GM12872 (cell line): Measurements from ENCODE around the gene ANKEF1.

Experiments
- CTCF ChIP-seq: IDR thresholded peaks from 3 replicates; pipeline ENCODE4 v1.5.1; 2011; ENCODE audit warnings: low read depth, mild to moderate bottlenecking, low read length, moderate library complexity; ENCODE audit not compliant: insufficient read depth

ANKEF1 gene

GRCh38 chr20:10077081-10077471 is 42.3 kb downstream of the ANKEF1 start:
- TF ChIP-seq CTCF = peak; percentile 51; the same call in 2 of the 3 replicates

DNA sequence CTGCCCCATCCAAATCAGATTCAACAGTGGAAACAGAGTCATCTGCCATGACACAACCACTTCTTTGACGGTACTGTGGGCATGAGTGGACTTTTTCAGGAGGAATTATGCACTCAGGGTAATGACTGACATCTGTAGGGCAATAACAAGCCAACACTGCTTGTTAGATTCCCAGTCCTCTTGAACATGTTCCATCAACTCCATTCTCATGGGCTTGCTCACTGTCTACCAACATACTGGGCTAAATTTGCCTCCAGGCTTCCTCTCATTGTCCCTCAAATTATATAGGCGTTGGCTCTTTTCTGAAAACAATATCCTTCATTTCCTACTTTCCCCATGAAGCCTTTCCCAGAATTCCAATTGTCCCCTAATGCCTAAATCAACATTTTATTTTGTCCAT is 43.1 kb downstream of the ANKEF1 start:
- no peak for TF ChIP-seq CTCF

DNA sequence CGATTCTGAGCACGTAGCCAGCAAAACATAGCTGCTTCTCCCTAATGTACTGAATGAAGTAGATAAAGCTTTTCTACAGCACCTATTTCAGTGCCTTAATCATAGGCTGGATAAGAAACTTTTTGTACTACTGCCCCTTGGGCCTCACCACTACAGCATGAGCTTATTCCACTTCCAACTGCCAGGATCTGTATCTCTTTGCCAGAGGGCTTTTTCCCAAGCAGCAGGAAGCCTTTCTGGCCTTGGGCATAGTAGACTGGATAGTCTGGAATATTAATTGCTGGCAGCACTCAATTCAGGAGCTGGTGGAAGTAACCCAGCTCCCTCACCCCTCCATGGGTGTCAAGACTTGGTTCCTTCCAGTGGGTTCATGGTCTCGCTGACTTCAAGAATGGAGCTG is 43.6 kb downstream of the ANKEF1 start:
- no peak for TF ChIP-seq CTCF

GRCh38 chr20:10079964-10080363 is 45.2 kb downstream of the ANKEF1 start:
- TF ChIP-seq CTCF = no peak

DNA sequence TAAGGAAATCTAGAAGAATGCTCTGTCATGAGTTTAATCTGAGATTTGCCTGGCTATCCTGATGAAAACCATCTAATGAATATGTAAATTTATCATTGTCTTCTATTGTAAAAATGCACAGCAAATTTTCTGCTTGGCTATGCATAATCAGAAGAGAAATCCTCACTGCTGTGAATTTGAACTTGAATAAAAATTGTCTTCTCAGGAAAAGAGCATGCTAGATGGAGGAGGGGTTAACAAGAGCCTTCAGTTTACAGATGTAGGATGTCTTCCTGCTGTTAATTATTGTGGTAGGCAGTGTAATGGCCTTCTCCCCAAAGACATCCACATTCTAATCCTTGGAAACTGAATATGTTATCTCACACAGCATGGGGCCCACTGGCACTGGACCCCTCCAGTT is 45.8 kb downstream of the ANKEF1 start:
- TF ChIP-seq CTCF = no peak

DNA sequence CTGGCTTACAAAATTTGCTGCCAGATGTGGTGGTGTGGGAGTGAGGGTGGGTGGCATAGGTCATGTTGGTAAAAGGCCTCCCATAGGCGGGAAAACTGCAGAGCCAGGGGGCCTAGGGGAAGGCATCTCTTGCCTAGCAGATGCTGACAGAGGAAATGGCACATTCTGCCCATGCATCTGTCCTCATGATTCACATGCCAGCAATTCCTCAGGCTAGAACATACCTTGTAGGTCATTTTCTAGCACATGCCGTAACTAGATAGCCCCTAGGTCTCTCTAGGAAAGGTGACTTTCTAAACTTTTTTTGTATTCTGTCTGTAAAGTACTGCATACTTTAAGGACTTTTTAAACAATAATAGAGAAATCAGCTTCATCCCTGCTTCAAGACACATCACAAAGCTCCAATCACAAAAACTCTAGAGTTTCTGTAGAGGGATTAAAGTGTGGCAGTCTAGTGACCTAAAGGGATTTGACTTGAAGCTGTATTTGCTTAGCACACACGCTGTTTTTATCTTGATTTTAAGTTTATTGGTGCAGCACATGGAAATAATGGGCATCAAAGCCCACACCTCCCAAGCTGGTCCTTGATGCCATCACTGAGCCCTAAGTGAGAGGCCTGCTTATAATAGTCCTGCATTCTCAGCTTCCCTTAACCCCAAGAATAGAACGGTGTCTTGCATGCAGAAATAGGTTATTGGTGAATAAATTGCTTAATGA is 55.2 kb downstream of the ANKEF1 start:
- TF ChIP-seq CTCF = no peak

DNA sequence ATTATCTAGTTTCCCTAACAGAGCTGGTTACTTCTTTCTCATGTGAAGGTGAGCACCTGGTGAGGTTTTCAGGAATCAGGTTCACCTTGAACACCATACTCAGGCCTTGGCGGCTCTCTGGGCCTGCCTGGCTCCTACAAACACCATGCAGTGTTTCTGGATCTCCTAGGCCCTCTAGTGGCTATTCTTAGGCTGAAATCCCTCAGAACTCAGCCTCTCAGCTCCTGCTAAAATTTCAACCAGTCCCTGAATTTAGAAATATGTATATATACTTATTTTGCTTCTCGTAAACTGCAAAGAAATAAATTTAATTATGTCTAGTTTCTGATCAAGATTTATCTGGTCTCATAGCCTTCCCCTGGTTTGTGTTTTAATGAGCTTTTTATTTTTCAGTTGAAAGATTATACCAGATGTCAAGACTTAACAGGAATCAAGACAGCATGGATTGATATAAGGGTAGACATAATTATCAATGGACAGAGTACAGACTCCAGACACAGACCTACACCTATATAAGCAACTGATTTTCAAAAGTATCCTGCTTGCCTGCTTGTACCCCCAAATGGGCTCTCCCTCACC is 55.9 kb downstream of the ANKEF1 start:
- peak; percentile 76 for TF ChIP-seq CTCF
